HG03571 (cell line): Measurements from ENCODE around the gene CCDC106.

ENCODE experiments used
- ATAC-seq: cut with Tn5 transposase; IDR thresholded peaks from one replicate; pipeline ENCODE4 v1.9.1; 2021; ENCODE audit not compliant: unreplicated experiment

CCDC106 gene

GRCh38 chr19:55647732-55648584 lies at the start of gene CCDC106:
CCDC106 (plus strand) TSS chr19:55648212; CDS start chr19:55649047, 835 bp downstream.
- ATAC-seq: no peak

GRCh38 chr19:55598719-55599467 lies 49.1 kb upstream of the CCDC106 start:
- peak; percentile 46 for ATAC-seq

GRCh38 chr19:55599468-55599841 lies 48.6 kb upstream of the CCDC106 start, which contains the start of gene FIZ1:
FIZ1 (minus strand) TSS chr19:55599517; CDS start chr19:55597865, 1,652 bp downstream.
- peak; percentile 44 for ATAC-seq

GRCh38 chr19:55599842-55600661 lies 48.0 kb upstream of the CCDC106 start, which contains the start of gene ZNF524:
ZNF524 (plus strand) TSS chr19:55600288; CDS start chr19:55602113, 1,825 bp downstream.
- peak; percentile 41 for ATAC-seq

- no peak for ATAC-seq
Observed at GRCh38 chr19:55600662-55601028, 47.4 kb upstream of the CCDC106 start.

GRCh38 chr19:55601084-55601483 lies 46.9 kb upstream of the CCDC106 start:
- no peak for ATAC-seq

- ATAC-seq: no peak
Observed at GRCh38 chr19:55602104-55603001, 45.7 kb upstream of the CCDC106 start.

GRCh38 chr19:55603115-55603514 lies 44.9 kb upstream of the CCDC106 start:
- no peak for ATAC-seq

- no peak for ATAC-seq
Observed at GRCh38 chr19:55603581-55604292, 44.3 kb upstream of the CCDC106 start.

- ATAC-seq: peak; percentile 64
Observed at GRCh38 chr19:55605207-55605636, 42.8 kb upstream of the CCDC106 start.

GRCh38 chr19:55605637-55606470 lies 42.2 kb upstream of the CCDC106 start, which contains the start of gene ZNF865:
ZNF865 (plus strand) TSS chr19:55605647; CDS start chr19:55613619, 7,972 bp downstream.
- ATAC-seq: no peak

- ATAC-seq: no peak
Observed at GRCh38 chr19:55606471-55606787, 41.6 kb upstream of the CCDC106 start.

- ATAC-seq: no peak
Observed at GRCh38 chr19:55606817-55607216, 41.2 kb upstream of the CCDC106 start.

GRCh38 chr19:55609326-55609725 lies 38.7 kb upstream of the CCDC106 start:
- no peak for ATAC-seq

- ATAC-seq: no peak
Observed at GRCh38 chr19:55611300-55611982, 36.6 kb upstream of the CCDC106 start.

- no peak for ATAC-seq
Observed at GRCh38 chr19:55611983-55612645, 35.9 kb upstream of the CCDC106 start.

GRCh38 chr19:55613396-55613795 lies 34.6 kb upstream of the CCDC106 start:
- ATAC-seq: no peak
